HepG2 (cell line): ENCODE data around the gene ABT1. TPM values are rescaled to one million over a fixed set of nuclear protein-coding genes. Genes with fewer than 3 reads are reported as not detected.
A peak's percentile ranks its signal among the peaks of the same experiment; 100 is the strongest.

Source experiments
- ARNT2 ChIP-seq: sonication (generic); formaldehyde crosslinking; IDR thresholded peaks from 2 replicates; pipeline ENCODE4 v1.8.0; 2022; ENCODE audit warnings: mild to moderate bottlenecking, low read depth, missing genetic modification reagents, moderate library complexity
- FOXA3 ChIP-seq: IDR thresholded peaks from 2 replicates; pipeline ENCODE4 v1.6.1; 2016; ENCODE audit warnings: missing genetic modification reagents, missing compliant biosample characterization
- IRF1 ChIP-seq: sonication (generic); formaldehyde crosslinking; IDR thresholded peaks from 2 replicates; pipeline ENCODE4 v1.4.0; 2020; ENCODE audit warnings: low read depth, mild to moderate bottlenecking, missing genetic modification reagents
- MAX ChIP-seq: IDR thresholded peaks from 2 replicates; pipeline ENCODE4 v1.6.1; 2012; ENCODE audit warnings: inconsistent platforms
- MED8 ChIP-seq: sonication (generic); formaldehyde crosslinking; IDR thresholded peaks from 2 replicates; pipeline ENCODE4 v1.8.1; 2023; ENCODE audit warnings: mild to moderate bottlenecking, missing genetic modification reagents; ENCODE audit not compliant: insufficient replicate concordance
- MNT ChIP-seq: fragments of 450-650 bp; IDR thresholded peaks from 2 replicates; pipeline ENCODE4 v1.6.1; 2016
- NR2F2 ChIP-seq: IDR thresholded peaks from 2 replicates; pipeline ENCODE4 v1.6.1; 2012; ENCODE audit warnings: low read depth, inconsistent platforms, borderline replicate concordance
- RCOR2 ChIP-seq: IDR thresholded peaks from 2 replicates; pipeline ENCODE4 v1.6.1; 2016; ENCODE audit warnings: missing biosample characterization, missing genetic modification reagents
- RELA ChIP-seq: sonication (generic); formaldehyde crosslinking; IDR thresholded peaks from 2 replicates; pipeline ENCODE4 v1.4.0; 2020; ENCODE audit warnings: missing genetic modification reagents
- SIX1 ChIP-seq: sonication (generic); formaldehyde crosslinking; IDR thresholded peaks from 2 replicates; pipeline ENCODE4 v1.4.0; 2020; ENCODE audit warnings: missing genetic modification reagents, borderline replicate concordance
- SOX13 ChIP-seq, 3 experiments: fragments of 450-650 bp in 1 of 3; sonication (generic) in 1 of 3; formaldehyde crosslinking in 1 of 3; IDR thresholded peaks in 2 of 3; conservative IDR thresholded peaks in 1 of 3; 2 replicates each; pipeline versions ENCODE4 v1.5.0 to v1.6.1; 2016 to 2020; ENCODE audit warnings: antibody characterized with exemption in 1 of 3, mild to moderate bottlenecking in 1 of 3, missing compliant biosample characterization in 1 of 3, missing genetic modification reagents in 1 of 3, moderate library complexity in 1 of 3
- TARDBP ChIP-seq: sonication (generic); formaldehyde crosslinking; IDR thresholded peaks from 2 replicates; pipeline ENCODE4 v1.8.0; 2022; ENCODE audit warnings: mild to moderate bottlenecking, missing genetic modification reagents
- TBL1XR1 ChIP-seq: fragments of 150-350 bp; IDR thresholded peaks from 2 replicates; pipeline ENCODE4 v1.6.1; 2014; ENCODE audit warnings: borderline replicate concordance, low read length; ENCODE audit not compliant: partially characterized antibody
- TERF1 ChIP-seq: sonication (generic); formaldehyde crosslinking; IDR thresholded peaks from 2 replicates; pipeline ENCODE4 v1.8.0; 2022; ENCODE audit warnings: mild to moderate bottlenecking, missing genetic modification reagents, moderate library complexity
- ZGPAT ChIP-seq: IDR thresholded peaks from 2 replicates; pipeline ENCODE4 v1.6.1; 2016; ENCODE audit warnings: mild to moderate bottlenecking
- ZMYM4 ChIP-seq: sonication (generic); formaldehyde crosslinking; IDR thresholded peaks from 2 replicates; pipeline ENCODE4 v1.8.1; 2023; ENCODE audit warnings: mild to moderate bottlenecking, missing genetic modification reagents
- ZNF232 ChIP-seq: sonication (generic); formaldehyde crosslinking; IDR thresholded peaks from 2 replicates; pipeline ENCODE4 v1.4.0; 2020; ENCODE audit warnings: missing genetic modification reagents, borderline replicate concordance
- ZNF451 ChIP-seq: sonication (generic); formaldehyde crosslinking; IDR thresholded peaks from 2 replicates; pipeline ENCODE4 v1.5.0; 2020; ENCODE audit warnings: mild to moderate bottlenecking, missing genetic modification reagents
- ZNF704 ChIP-seq: sonication (generic); formaldehyde crosslinking; IDR thresholded peaks from 2 replicates; pipeline ENCODE4 v1.8.1; 2023; ENCODE audit warnings: mild to moderate bottlenecking, inconsistent platforms, moderate library complexity, missing genetic modification reagents, borderline replicate concordance
- ZSCAN25 ChIP-seq: sonication (generic); formaldehyde crosslinking; IDR thresholded peaks from 2 replicates; pipeline ENCODE4 v1.8.0; 2022; ENCODE audit warnings: mild to moderate bottlenecking, missing genetic modification reagents
- polyA plus RNA-seq, 8 experiments: library from polyadenylated mRNA; depleted of rRNA in 3 of 8; stranded (reverse) in 7 of 8; unstranded in 1 of 8; fragments of >200 nt; fragmentation: Illumina TruSeq in 4 of 8; extraction: Trizol in 4 of 8; gene quantifications; 2 replicates each; pipeline versions ENCODE4 v1.2.1 to v1.2.3, GENCODE V29; 2011 to 2016; ENCODE audit warnings: low read depth in 4 of 8, missing spikeins in 1 of 8, mixed read lengths in 1 of 8; ENCODE audit not compliant: insufficient read depth in 1 of 8
- total RNA-seq, 5 experiments: library from RNA; depleted of rRNA; stranded (reverse); fragments of >200 nt; fragmentation: Illumina TruSeq; extraction: Trizol; gene quantifications; 2 replicates each; pipeline ENCODE4 v1.2.3, GENCODE V29; 2016; ENCODE audit warnings: low read depth in 1 of 5

Gene ABT1
- total and polyA plus RNA-seq, 2 of the 13 experiments (the other 11 are each of a cell fraction or from before 2014, with no cell fraction given) = 38.4 TPM

- no peak for TF ChIP-seq TERF1
- peak; percentile 92 for TF ChIP-seq ARNT2
- TF ChIP-seq IRF1 = peak; percentile 72; the same call in 1 of the 2 replicates
- TF ChIP-seq MED8 = peak; percentile 61
- peak; percentile 100 for TF ChIP-seq ZMYM4 (CRISPR knock-in tag)
- TF ChIP-seq TBL1XR1 = peak; percentile 72
- 0 out of 2 replicates have a peak, but pooled peaks have one; percentile 76 for TF ChIP-seq RELA (CRISPR knock-in tag)
- peak; percentile 98 for TF ChIP-seq ZGPAT
- TF ChIP-seq MNT = peak; percentile 88
- peak; percentile 78; the same call in 1 of the 2 replicates for TF ChIP-seq ZNF232 (CRISPR knock-in tag)
- TF ChIP-seq FOXA3 = peak; percentile 97
- peak; percentile 71; the same call in 1 of the 2 replicates for TF ChIP-seq ZNF704 (CRISPR knock-in tag)
- peak; percentile 64 for TF ChIP-seq SIX1 (CRISPR knock-in tag)
- peak; percentile 70; the same call in 1 of the 2 replicates for TF ChIP-seq NR2F2
- TF ChIP-seq RCOR2 (CRISPR knock-in tag) = peak; percentile 82
- TF ChIP-seq ZNF451 (CRISPR knock-in tag) = peak; percentile 64; the same call in 1 of the 2 replicates
- peak; percentile 67; the same call in 1 of the 2 replicates for TF ChIP-seq ZSCAN25
- TF ChIP-seq SOX13 (IDR thresholded peaks at IDR 0.05) = 0 out of 2 replicates have a peak, but pooled peaks have one; percentile 33
- peak in 1 of 2 experiments; percentile 82; a peak in 2 of 4 replicates for TF ChIP-seq SOX13 (CRISPR knock-in tag; conservative IDR thresholded peaks at IDR 0.05 in 1 of 2, IDR thresholded peaks at IDR 0.05 in 1 of 2)
- peak; percentile 99 for TF ChIP-seq TARDBP (CRISPR knock-in tag)
- TF ChIP-seq MAX = peak; percentile 96
These were observed at the start of gene ABT1 (continued) for GRCh38 chr6:26596579-26597388.
